Ascending aorta (tissue), 2 donors: ENCODE data around the gene CREB5. TPM values are rescaled to one million over a fixed set of nuclear protein-coding genes. Genes with fewer than 3 reads are reported as not detected.

ENCODE experiments used
- DNase-seq, 2 donors: peaks; one replicate each; pipeline ENCODE4 v3.0.0-alpha.2; 2019; ENCODE audit warnings: low spot score in 2 of 2
- H3K27ac ChIP-seq, 2 donors: fragments of 200-600 bp; sonication (generic); one replicate each; pipeline ENCODE4 v1.5.1; 2016 to 2017; ENCODE audit warnings: mild to moderate bottlenecking in 1 of 2
- H3K27me3 ChIP-seq: fragments of 200-600 bp; sonication (generic); one replicate; pipeline ENCODE4 v1.5.1; 2017
- H3K36me3 ChIP-seq, 2 donors: fragments of 200-600 bp; sonication (generic); one replicate each; pipeline ENCODE4 v1.5.1; 2016
- H3K4me1 ChIP-seq, 2 donors: fragments of 200-600 bp; sonication (generic); one replicate each; pipeline ENCODE4 v1.5.1; 2016 to 2017; ENCODE audit warnings: mild to moderate bottlenecking in 1 of 2
- H3K4me3 ChIP-seq, 2 donors: fragments of 200-600 bp; sonication (generic); one replicate each; pipeline ENCODE4 v1.5.1; 2016 to 2017; ENCODE audit warnings: mild to moderate bottlenecking in 1 of 2
- H3K9me3 ChIP-seq, 2 donors: fragments of 200-600 bp; sonication (generic); one replicate each; pipeline ENCODE4 v1.5.1; 2016
- intact Hi-C: fragments of 100-400 bp; cut with DNase I; formaldehyde crosslinking; loops from one replicate; pipeline ENCODE4 v1.15.1; 2023
- total RNA-seq: library from RNA; depleted of rRNA; stranded (reverse); fragments of >200 nt; gene quantifications from one replicate; pipeline ENCODE4 v1.1.0, GENCODE V29; 2016
- TF ChIP-seq, protein P1 (sequence below), 3 experiments: fragments of 200-600 bp in 2 of 3; fragments of 450-650 bp in 1 of 3; sonication (generic) in 2 of 3; IDR thresholded peaks; one replicate each; pipeline ENCODE4 v1.5.1; 2016 to 2019; ENCODE audit warnings: antibody characterized with exemption in 3 of 3, mild to moderate bottlenecking in 1 of 3, moderate library complexity in 1 of 3

CREB5 gene
- total RNA-seq, 1 donor from 2014 or later = 143 TPM

DNA sequence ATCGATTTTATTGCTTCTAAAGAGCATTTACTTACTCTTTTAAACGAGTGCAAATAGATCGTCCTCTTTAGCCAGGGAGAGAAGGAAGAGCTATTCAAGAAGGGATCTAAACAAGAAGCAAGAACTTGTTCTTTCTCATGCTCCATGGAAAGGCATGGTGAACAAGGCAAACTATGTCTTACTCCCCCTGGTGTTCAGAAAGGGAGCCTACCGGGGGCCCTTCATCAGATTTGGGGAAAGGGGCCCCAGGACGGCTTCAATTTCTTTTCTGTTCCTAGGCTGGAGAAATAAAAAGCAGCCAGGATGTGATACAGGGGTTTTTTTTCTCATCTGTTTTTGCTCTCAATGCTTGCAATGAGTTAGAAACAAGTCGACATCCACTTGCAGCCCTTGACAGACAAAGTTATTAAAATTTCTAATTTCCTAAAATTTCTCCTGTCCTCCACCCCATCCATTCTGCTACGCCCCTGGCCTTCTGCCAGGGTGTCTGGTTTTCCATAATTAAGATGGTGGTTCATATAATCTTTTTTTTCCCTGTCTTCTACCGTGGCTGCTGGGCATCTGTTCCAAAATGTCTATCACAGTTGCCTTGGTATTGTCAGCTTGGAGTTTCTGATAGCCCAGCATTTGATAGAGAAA, 214.4 kb downstream of the CREB5 start:
- no peak for DNase-seq
- Histone ChIP-seq H3K27me3 (no peaks in the 10 kb centered on the region), H3K4me1 (peaks cover 9 to 37% of the 10 kb centered on the region in 2 donors), H3K9me3 (no peaks in the 10 kb centered on the region), H3K27ac (peak overlapping the region; percentile 24 to 28), H3K36me3 (no peaks in the 10 kb centered on the region), H3K4me3 (no peak overlapping the region)
- intact Hi-C loops = loop anchor here (5.0 kb wide), 2 partner anchors 219 to 239 kb away; no protein-coding TSS in a partner anchor
- TF ChIP-seq, protein P1, sequence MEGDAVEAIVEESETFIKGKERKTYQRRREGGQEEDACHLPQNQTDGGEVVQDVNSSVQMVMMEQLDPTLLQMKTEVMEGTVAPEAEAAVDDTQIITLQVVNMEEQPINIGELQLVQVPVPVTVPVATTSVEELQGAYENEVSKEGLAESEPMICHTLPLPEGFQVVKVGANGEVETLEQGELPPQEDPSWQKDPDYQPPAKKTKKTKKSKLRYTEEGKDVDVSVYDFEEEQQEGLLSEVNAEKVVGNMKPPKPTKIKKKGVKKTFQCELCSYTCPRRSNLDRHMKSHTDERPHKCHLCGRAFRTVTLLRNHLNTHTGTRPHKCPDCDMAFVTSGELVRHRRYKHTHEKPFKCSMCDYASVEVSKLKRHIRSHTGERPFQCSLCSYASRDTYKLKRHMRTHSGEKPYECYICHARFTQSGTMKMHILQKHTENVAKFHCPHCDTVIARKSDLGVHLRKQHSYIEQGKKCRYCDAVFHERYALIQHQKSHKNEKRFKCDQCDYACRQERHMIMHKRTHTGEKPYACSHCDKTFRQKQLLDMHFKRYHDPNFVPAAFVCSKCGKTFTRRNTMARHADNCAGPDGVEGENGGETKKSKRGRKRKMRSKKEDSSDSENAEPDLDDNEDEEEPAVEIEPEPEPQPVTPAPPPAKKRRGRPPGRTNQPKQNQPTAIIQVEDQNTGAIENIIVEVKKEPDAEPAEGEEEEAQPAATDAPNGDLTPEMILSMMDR (IDR thresholded peaks at IDR 0.05) = peak; percentile 21 to 56 (median 36)

DNA sequence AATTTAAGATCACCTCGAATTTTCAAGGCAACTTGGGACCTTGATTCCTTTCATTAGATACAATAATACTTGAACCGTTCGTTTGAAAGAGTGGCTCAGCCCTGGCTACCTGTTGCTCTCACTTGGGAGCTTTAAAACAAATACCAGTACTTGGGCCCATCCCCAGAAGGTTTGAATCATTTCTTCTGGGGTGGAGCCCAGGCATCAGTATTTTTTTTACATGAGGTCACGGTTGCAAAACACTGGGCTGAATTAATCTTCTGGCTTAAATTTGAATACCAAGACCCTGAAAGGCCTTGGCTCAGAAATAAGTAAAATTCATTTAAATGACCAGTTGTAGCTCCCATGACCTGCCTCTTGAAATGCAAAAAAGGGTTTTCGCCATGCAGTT, 214.9 kb downstream of the CREB5 start:
- H3K36me3 ChIP-seq = no peaks in the 10 kb centered on the region
- TF ChIP-seq, protein P1 (IDR thresholded peaks at IDR 0.05) = no peak
- H3K4me3 ChIP-seq = no peak overlapping the region
- H3K27ac ChIP-seq = peak overlapping the region in 1 of 2 donors; percentile 28
- H3K4me1 ChIP-seq = peaks cover 9 to 38% of the 10 kb centered on the region in 2 donors
- DNase-seq = peak in 1 of 2 donors; percentile 70
- no peaks in the 10 kb centered on the region for H3K9me3 ChIP-seq
- H3K27me3 ChIP-seq = no peaks in the 10 kb centered on the region
- intact Hi-C loops = loop anchor here (5.0 kb wide), 2 partner anchors 220 to 240 kb away; no protein-coding TSS in a partner anchor

DNA sequence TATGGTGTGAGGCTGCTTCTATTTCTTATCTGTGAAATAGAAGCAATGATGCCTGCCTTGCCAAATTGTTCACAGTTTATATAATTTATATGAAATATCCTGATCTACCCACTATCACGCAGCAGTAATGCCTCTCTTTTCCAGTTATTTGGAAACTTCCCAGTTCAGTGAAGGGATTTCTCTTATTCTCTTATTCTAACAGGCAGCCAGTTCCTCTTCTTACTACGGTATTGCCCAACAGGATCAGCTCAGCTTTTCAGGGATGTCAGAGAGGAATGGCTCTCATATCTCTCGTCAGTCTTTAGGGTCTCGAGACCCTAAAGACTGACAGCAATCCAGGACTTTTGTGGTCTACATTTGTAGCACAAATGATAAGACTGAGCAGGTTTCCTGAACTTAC, 215.6 kb downstream of the CREB5 start:
- no peaks in the 10 kb centered on the region for H3K9me3 ChIP-seq
- no peaks in the 10 kb centered on the region for H3K36me3 ChIP-seq
- intact Hi-C loops = loop anchor here (5.0 kb wide), 2 partner anchors 221 to 241 kb away; no protein-coding TSS in a partner anchor
- H3K4me3 ChIP-seq = no peak overlapping the region
- peak overlapping the region in 1 of 2 donors; percentile 28 for H3K27ac ChIP-seq
- DNase-seq = no peak
- TF ChIP-seq, protein P1 (IDR thresholded peaks at IDR 0.05) = no peak
- H3K27me3 ChIP-seq = no peaks in the 10 kb centered on the region
- peaks cover 7 to 34% of the 10 kb centered on the region in 2 donors for H3K4me1 ChIP-seq

DNA sequence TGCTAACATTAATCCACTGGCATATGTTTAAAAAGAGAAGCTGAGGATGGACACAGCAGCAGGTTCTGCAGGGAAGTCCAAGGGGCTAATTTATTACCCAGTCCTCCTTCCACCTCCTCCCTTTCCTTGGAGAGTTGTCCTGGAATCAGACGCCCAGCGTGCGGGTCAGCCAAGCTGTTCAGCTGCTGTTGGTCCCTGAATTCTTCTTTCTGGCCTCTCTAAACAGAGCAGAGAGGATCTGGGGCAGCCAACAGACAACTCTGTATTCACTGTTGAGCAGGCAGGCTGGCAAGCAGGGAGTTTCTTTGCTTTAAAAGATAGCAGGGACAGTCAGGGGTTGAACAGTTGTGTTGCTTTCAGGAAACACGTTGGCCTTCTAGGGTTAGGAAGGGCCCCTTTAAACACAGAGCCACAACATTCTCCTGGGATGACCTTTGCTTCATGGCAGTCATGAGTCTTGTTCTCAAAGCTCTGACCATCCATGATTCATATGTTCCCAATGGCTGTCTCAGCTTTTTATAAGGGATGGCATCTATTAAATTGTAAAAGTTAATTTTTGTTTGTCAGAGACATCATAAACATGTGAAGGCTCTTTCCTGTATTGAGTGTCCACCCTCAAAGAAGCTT, 217.0 kb downstream of the CREB5 start:
- intact Hi-C loops = loop anchor here (5.0 kb wide), 2 partner anchors 222 to 242 kb away; no protein-coding TSS in a partner anchor

DNA sequence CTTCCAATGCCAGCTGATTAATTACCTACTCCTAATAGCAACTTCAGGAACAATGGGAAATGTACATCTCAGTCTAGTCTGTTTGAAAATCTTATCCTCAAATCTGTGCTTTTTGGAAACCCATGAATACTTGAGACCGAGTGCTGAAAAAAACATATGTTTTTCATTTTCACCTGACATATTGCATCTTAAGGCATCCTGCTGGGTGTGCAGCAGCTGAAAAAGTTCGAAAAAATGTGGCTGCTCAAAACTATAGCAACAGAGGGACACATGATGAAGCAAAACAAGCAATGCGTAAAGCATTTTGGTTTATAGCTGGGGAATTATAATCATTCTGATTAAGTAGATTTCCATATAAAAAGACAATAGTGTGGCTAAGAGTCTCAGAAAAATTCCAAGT, 218.0 kb downstream of the CREB5 start:
- Histone ChIP-seq H3K36me3 (no peaks in the 10 kb centered on the region), H3K4me3 (no peak overlapping the region), H3K9me3 (no peaks in the 10 kb centered on the region), H3K27me3 (no peaks in the 10 kb centered on the region), H3K4me1 (peaks cover 4 to 27% of the 10 kb centered on the region in 2 donors), H3K27ac (no peak overlapping the region)
- TF ChIP-seq, protein P1 (IDR thresholded peaks at IDR 0.05) = no peak
- intact Hi-C loops = no loop called here
- no peak for DNase-seq

More for the DNA sequence above, 217.0 kb downstream of the CREB5 start:
- Histone ChIP-seq H3K4me3 (no peak overlapping the region), H3K27me3 (no peaks in the 10 kb centered on the region), H3K36me3 (no peaks in the 10 kb centered on the region), H3K9me3 (no peaks in the 10 kb centered on the region), H3K27ac (peak overlapping the region in 1 of 2 donors; percentile 7), H3K4me1 (peaks cover 4 to 29% of the 10 kb centered on the region in 2 donors)
- TF ChIP-seq, protein P1 (IDR thresholded peaks at IDR 0.05) = no peak
- no peak for DNase-seq
